ENCODE data around the gene NRN1. TPM values are rescaled to one million over a fixed set of nuclear protein-coding genes. Genes with fewer than 3 reads are reported as not detected.

NRN1 gene
- total RNA-seq (2022; extraction: Qiagen RNA extraction; ENCODE audit: low read depth): 0.40 to 1.2 TPM (median 0.78 TPM) in 5 replicates

GRCh38 chr6:6006428-6007365 lies at the start of gene NRN1:
Gene NRN1 (minus strand): TSS chr6:6006925. CDS start chr6:6006749, 176 bp downstream.

